Endodermal cell (in vitro differentiated cells): ENCODE results near the gene ADAMTSL4. TPM values are rescaled to one million over a fixed set of nuclear protein-coding genes. Genes with fewer than 3 reads are reported as not detected.
"Not testable (repeated sequence)": the region's sequence is repeated elsewhere in the genome, so short reads cannot be mapped to it uniquely, and the experiment has no call there.

ENCODE experiments used
- DNase-seq: peaks from one replicate; pipeline ENCODE4 v3.0.0-alpha.2; 2017
- H3K27ac ChIP-seq: 2 replicates; pipeline ENCODE4 v1.5.1; 2013; ENCODE audit warnings: mild to moderate bottlenecking, low read depth, low read length, moderate library complexity
- H3K27me3 ChIP-seq: 2 replicates; pipeline ENCODE4 v1.6.1; 2013; ENCODE audit warnings: mild to moderate bottlenecking, low read length, moderate library complexity; ENCODE audit not compliant: insufficient read depth, control insufficient read depth, poor library complexity, severe bottlenecking
- H3K36me3 ChIP-seq: 2 replicates; pipeline ENCODE4 v1.7.0; 2013; ENCODE audit warnings: mild to moderate bottlenecking, low read length, moderate library complexity; ENCODE audit not compliant: control insufficient read depth, insufficient read depth
- H3K4me1 ChIP-seq: one replicate; pipeline ENCODE4 v1.7.0; 2013; ENCODE audit warnings: low read length; ENCODE audit not compliant: control insufficient read depth, insufficient read depth
- H3K4me3 ChIP-seq: 2 replicates; pipeline ENCODE4 v1.5.1; 2013; ENCODE audit warnings: mild to moderate bottlenecking, low read length, moderate library complexity
- H3K9ac ChIP-seq: 2 replicates; pipeline ENCODE4 v1.6.1; 2013; ENCODE audit warnings: mild to moderate bottlenecking, low read length, moderate library complexity; ENCODE audit not compliant: poor library complexity, severe bottlenecking; ENCODE audit errors: extremely low read depth
- H3K9me3 ChIP-seq: 2 replicates; pipeline ENCODE4 v1.6.1; 2013; ENCODE audit warnings: mild to moderate bottlenecking, low read length, moderate library complexity; ENCODE audit not compliant: control insufficient read depth
- H3K27ac Mint-ChIP-seq: 2 replicates; pipeline ENCODE4 v1.8.0; 2020; ENCODE audit warnings: mixed read lengths
- H3K27me3 Mint-ChIP-seq: 2 replicates; pipeline ENCODE4 v1.8.0; 2021; ENCODE audit warnings: mild to moderate bottlenecking, mixed read lengths; ENCODE audit not compliant: insufficient read depth
- H3K36me3 Mint-ChIP-seq: 2 replicates; pipeline ENCODE4 v1.8.0; 2020; ENCODE audit warnings: low read depth, mixed read lengths
- H3K4me1 Mint-ChIP-seq: 2 replicates; pipeline ENCODE4 v1.8.0; 2020; ENCODE audit warnings: mixed read lengths
- H3K4me3 Mint-ChIP-seq: 2 replicates; pipeline ENCODE4 v1.8.0; 2020; ENCODE audit warnings: mild to moderate bottlenecking, moderate library complexity, mixed read lengths
- H3K9me3 Mint-ChIP-seq: 2 replicates; pipeline ENCODE4 v1.8.0; 2020; ENCODE audit warnings: mild to moderate bottlenecking, mixed read lengths
- WGBS, 2 experiments: methylation state at CpG; one replicate each; pipeline versions ENCODE4 v1.1.5 to v1.1.7; 2013; ENCODE audit warnings: missing lambda C conversion rate in 2 of 2, mixed read lengths in 1 of 2; ENCODE audit not compliant: insufficient coverage in 1 of 2, insufficient read length in 1 of 2; 5-methylcytosine and 5-hydroxymethylcytosine counted together
- total RNA-seq, 2 donors: library from RNA; stranded (reverse); fragmentation: NEBNext Ultra II Directional in 1 of 2; extraction: Animal tissue kit (Norgen Biotek cat#: 25700) in 1 of 2; gene quantifications; 2 replicates in 1 of 2; 3 replicates in 1 of 2; pipeline ENCODE4 v1.2.1, GENCODE V29; 2021
- TF ChIP-seq, protein P1 (sequence below): fragments of 200-600 bp; sonication (generic); conservative IDR thresholded peaks from 2 replicates; pipeline ENCODE4 v1.5.0; 2021; ENCODE audit warnings: antibody characterized with exemption, mild to moderate bottlenecking

The ADAMTSL4 gene
- total RNA-seq, 2 donors from 2014 or later: 3.7 to 3.9 TPM

DNA sequence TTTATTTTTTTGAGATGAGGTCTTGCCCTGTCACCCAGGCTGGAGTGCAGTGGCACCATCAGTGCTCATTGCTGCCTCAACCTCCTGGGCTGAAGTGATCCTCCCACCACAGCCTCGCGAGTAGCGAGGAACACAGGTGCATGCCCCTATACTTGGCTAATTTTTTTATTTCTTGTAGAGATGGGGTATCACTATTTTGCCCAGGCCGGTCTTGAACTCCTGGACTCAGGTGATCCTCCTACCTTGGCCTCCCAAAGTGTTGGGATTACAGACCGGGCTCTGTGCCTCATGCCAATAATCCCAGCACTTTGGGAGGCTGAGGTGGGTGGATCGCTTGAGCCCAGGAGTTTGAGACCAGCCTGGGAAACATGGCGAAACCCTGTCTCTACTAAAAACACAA lies 32.2 kb downstream of the ADAMTSL4 start:
- H3K4me3 Mint-ChIP-seq, H3K9me3 Mint-ChIP-seq, H3K27me3 ChIP-seq, H3K27ac ChIP-seq, H3K9ac ChIP-seq, H3K4me1 Mint-ChIP-seq, H3K27me3 Mint-ChIP-seq, H3K4me1 ChIP-seq, H3K27ac Mint-ChIP-seq, H3K4me3 ChIP-seq, H3K9me3 ChIP-seq, DNase-seq: not testable (repeated sequence)
- H3K36me3 Mint-ChIP-seq: peaks cover 37% of the 10 kb centered on the region
- H3K36me3 ChIP-seq: peaks cover 25% of the 10 kb centered on the region
- 100% methylated on average over 1 to 7 of the region's 7 CpGs for WGBS, 2 experiments

DNA sequence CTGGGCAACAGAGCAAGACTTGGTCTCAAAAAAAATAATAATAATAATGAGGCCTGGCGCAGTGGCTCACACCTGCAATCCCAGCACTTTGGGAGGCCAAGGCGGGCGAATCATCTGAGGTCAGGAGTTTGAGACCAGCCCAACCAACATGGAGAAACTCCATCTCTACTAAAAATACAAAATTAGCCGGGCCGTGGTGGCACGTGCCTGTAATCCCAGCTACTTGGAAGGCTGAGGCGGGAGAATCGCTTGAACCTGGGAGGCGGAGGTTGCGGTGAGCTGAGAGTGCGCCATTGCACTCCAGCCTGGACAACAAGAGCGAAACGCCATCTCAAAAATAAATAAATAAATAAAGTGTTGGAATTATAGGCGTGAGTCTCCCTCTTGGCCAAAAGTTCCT lies 32.8 kb downstream of the ADAMTSL4 start:
- not testable (repeated sequence) for H3K9me3 Mint-ChIP-seq, H3K9me3 ChIP-seq, DNase-seq, H3K27me3 Mint-ChIP-seq, H3K27ac ChIP-seq, H3K4me3 Mint-ChIP-seq, H3K4me1 ChIP-seq, H3K9ac ChIP-seq, H3K4me1 Mint-ChIP-seq, H3K27me3 ChIP-seq, H3K27ac Mint-ChIP-seq, H3K4me3 ChIP-seq
- 94 to 98% methylated on average over 7 to 14 of the region's 14 CpGs for WGBS, 2 experiments
- peaks cover 32% of the 10 kb centered on the region for H3K36me3 Mint-ChIP-seq
- peaks cover 20% of the 10 kb centered on the region for H3K36me3 ChIP-seq

DNA sequence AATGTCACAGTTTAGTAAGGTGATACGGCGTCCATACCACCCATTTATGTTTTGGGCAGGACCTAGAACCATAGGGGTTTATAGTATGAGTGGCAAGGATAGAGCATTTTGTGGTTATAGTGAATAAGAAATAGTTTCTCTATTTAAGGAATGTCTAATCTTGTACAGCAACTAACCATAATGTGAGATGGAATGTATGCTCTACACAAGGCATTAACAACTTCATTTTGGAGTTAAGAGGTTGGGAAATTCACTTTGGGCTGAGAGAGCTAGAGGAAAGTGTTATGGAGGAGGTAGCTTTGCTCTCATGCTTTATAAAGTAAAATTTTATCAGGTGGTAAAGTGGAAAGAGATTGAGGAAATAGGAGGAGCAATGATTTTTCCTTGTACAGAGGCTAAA lies 33.2 kb downstream of the ADAMTSL4 start:
- H3K4me1 Mint-ChIP-seq: no peaks in the 10 kb centered on the region
- Histone ChIP-seq H3K27me3 (no peaks in the 10 kb centered on the region), H3K27ac (no peak overlapping the region), H3K4me3 (no peak overlapping the region), H3K9me3 (no peaks in the 10 kb centered on the region), H3K9ac (no peak overlapping the region), H3K36me3 (peaks cover 16% of the 10 kb centered on the region), H3K4me1 (no peaks in the 10 kb centered on the region)
- TF ChIP-seq, protein P1, sequence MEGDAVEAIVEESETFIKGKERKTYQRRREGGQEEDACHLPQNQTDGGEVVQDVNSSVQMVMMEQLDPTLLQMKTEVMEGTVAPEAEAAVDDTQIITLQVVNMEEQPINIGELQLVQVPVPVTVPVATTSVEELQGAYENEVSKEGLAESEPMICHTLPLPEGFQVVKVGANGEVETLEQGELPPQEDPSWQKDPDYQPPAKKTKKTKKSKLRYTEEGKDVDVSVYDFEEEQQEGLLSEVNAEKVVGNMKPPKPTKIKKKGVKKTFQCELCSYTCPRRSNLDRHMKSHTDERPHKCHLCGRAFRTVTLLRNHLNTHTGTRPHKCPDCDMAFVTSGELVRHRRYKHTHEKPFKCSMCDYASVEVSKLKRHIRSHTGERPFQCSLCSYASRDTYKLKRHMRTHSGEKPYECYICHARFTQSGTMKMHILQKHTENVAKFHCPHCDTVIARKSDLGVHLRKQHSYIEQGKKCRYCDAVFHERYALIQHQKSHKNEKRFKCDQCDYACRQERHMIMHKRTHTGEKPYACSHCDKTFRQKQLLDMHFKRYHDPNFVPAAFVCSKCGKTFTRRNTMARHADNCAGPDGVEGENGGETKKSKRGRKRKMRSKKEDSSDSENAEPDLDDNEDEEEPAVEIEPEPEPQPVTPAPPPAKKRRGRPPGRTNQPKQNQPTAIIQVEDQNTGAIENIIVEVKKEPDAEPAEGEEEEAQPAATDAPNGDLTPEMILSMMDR: no peak
- 93 to 100% methylated on average over 2 of the region's 2 CpGs for WGBS, 2 experiments
- no peak for DNase-seq
- H3K4me3 Mint-ChIP-seq: no peak overlapping the region
- no peaks in the 10 kb centered on the region for H3K27me3 Mint-ChIP-seq
- no peak overlapping the region for H3K27ac Mint-ChIP-seq
- no peaks in the 10 kb centered on the region for H3K9me3 Mint-ChIP-seq
- peaks cover 28% of the 10 kb centered on the region for H3K36me3 Mint-ChIP-seq

DNA sequence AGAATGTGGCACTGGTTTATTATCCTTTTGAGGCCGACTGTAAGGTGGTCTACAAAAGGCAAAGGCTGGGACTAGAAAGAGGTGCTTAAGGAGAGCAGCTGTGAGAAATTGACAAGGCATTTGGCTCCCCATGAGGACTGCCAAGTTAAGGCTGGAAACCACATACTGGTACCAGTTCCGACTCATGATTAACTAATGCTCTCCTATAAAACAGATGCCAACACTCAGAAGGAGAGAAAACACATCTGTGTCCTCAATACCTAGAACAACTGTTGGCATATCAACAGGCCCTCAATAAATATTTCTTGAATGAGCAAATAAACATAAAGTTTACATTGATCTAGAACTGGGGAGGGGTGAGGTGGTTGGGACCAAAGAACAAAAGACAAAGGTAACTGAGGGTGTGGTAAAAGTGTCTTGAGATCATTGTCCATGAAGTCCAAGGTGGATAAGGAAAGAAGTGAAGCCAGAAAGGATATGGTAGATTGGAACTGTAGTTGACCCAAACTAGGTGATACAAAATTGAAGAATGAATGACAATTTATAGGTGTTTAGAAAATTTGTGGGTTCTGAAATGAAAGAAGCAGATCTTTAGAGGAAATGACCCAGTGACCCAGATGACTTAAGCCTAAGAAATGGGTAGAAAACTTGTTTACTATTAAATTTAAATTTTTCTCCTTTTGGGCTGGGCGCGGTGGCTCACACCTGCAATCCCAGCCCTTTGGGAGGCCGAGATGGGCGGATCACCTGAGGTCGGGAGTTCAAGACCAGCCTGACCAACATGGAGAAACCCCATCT lies 47.1 kb downstream of the ADAMTSL4 start:
- Mint-ChIP-seq H3K27me3 (no peaks in the 10 kb centered on the region), H3K36me3 (peaks cover 40% of the 10 kb centered on the region), H3K4me3 (no peak overlapping the region), H3K4me1 (peaks cover 6% of the 10 kb centered on the region), H3K27ac (no peak overlapping the region), H3K9me3 (peaks cover 17% of the 10 kb centered on the region)
- no peaks in the 10 kb centered on the region for H3K27me3 ChIP-seq
- no peak overlapping the region for H3K9ac ChIP-seq
- peaks cover 6% of the 10 kb centered on the region for H3K36me3 ChIP-seq
- H3K27ac ChIP-seq: no peak overlapping the region
- DNase-seq: no peak
- H3K4me3 ChIP-seq: no peak overlapping the region
- no peaks in the 10 kb centered on the region for H3K4me1 ChIP-seq
- TF ChIP-seq, protein P1: no peak
- H3K9me3 ChIP-seq: peaks cover 6% of the 10 kb centered on the region
- WGBS, 2 experiments: 92 to 98% methylated on average over 6 to 7 of the region's 7 CpGs
